ENCODE data around the gene FAM227B. TPM values are rescaled to one million over a fixed set of nuclear protein-coding genes. Genes with fewer than 3 reads are reported as not detected.

The FAM227B gene
- total and polyA plus RNA-seq, 2 of the 13 experiments (the other 11 are each of a cell fraction or from before 2014, with no cell fraction given): 1.9 to 2.6 TPM

DNA sequence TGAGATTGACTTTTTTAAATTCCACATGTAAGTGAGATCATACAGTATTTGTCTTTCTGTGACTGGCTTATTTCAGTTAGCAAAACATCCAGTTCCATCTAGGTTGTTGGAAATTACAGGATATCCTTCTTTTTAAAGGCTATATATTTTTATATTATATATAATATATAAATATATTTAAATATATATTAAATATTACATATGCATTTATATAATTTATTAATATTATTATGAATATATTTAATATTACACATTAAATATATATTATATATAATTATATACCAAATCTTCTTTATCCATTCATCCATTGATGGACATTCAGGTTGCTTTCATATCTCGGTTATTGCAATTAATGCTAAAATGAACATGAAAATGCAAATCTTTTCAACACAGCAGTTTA lies 49.9 kb downstream of the FAM227B start:
- H3K4me2 ChIP-seq (ENCODE audit: low read depth, low read length): no peak overlapping the region
- TF ChIP-seq ZNF331 (CRISPR knock-in tag; IDR thresholded peaks at IDR 0.05): no peak
- no peak for TF ChIP-seq KDM5B (CRISPR knock-in tag; IDR thresholded peaks at IDR 0.05; ENCODE audit: borderline replicate concordance)
- no peak for TF ChIP-seq CHD2 (IDR thresholded peaks at IDR 0.05; ENCODE audit: low read depth, low read length)
- TF ChIP-seq, protein P1, sequence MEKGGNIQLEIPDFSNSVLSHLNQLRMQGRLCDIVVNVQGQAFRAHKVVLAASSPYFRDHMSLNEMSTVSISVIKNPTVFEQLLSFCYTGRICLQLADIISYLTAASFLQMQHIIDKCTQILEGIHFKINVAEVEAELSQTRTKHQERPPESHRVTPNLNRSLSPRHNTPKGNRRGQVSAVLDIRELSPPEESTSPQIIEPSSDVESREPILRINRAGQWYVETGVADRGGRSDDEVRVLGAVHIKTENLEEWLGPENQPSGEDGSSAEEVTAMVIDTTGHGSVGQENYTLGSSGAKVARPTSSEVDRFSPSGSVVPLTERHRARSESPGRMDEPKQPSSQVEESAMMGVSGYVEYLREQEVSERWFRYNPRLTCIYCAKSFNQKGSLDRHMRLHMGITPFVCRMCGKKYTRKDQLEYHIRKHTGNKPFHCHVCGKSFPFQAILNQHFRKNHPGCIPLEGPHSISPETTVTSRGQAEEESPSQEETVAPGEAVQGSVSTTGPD (CRISPR knock-in tag; IDR thresholded peaks at IDR 0.05): no peak
- TF ChIP-seq KDM3A (CRISPR knock-in tag; IDR thresholded peaks at IDR 0.05; ENCODE audit: low read depth): no peak
- TF ChIP-seq ZNF317 (CRISPR knock-in tag; IDR thresholded peaks at IDR 0.05): no peak
- no peak for TF ChIP-seq ELF3 (CRISPR knock-in tag; IDR thresholded peaks at IDR 0.05)
- H3K36me3 ChIP-seq (replicated peaks in 1 of 2; ENCODE audit: control insufficient read depth in 1 of 2, insufficient read depth in 2 of 2, low read length in 2 of 2): no peaks in the 10 kb centered on the region
- no peaks in the 10 kb centered on the region for H3K27me3 ChIP-seq (ENCODE audit: control insufficient read depth in 1 of 2, insufficient read depth in 2 of 2, low read length in 2 of 2)
- ATAC-seq (no peak), DNase-seq (ENCODE audit: low spot score) (no peak), FAIRE-seq (no peak)
- no peak overlapping the region for H3K9ac ChIP-seq (ENCODE audit: insufficient read depth, low read depth, low read length)
- H4K20me1 ChIP-seq (ENCODE audit: insufficient read depth, low read length): no peaks in the 10 kb centered on the region
- in situ Hi-C loops (cut with HindIII; ENCODE audit: extremely low pct_ligation_motif_present, low pct_unique_long_range_greater_than_20kb) (no loop called here), intact Hi-C loops (cut with micrococcal nuclease; ENCODE audit: unreplicated experiment) (no loop called here)
- H3K79me2 ChIP-seq (ENCODE audit: insufficient read depth, low read length): no peaks in the 10 kb centered on the region
- CTCF ChIA-PET (ENCODE audit: low intra/inter-chr PET ratio, low total read pairs): no interaction called here
- WGBS (ENCODE audit: low lambda C conversion rate): 4% methylated on average over 1 of the region's 1 CpG
- no peak overlapping the region for H2AFZ ChIP-seq (ENCODE audit: low read length)
- no peaks in the 10 kb centered on the region for H3K4me1 ChIP-seq (ENCODE audit: insufficient read depth, low read length)
- no peak overlapping the region for H3K27ac ChIP-seq (ENCODE audit: extremely low read length, insufficient read depth, low read length)
- H3K9me3 ChIP-seq (ENCODE audit: low read length): no peaks in the 10 kb centered on the region
- POLR2A ChIA-PET: no interaction called here
- BruUV-seq (replicated peaks): no TSS peak
- H3K4me3 ChIP-seq (replicated peaks in 1 of 3; ENCODE audit: insufficient read depth in 1 of 3, low read depth in 2 of 3, low read length in 3 of 3): no peak overlapping the region

DNA sequence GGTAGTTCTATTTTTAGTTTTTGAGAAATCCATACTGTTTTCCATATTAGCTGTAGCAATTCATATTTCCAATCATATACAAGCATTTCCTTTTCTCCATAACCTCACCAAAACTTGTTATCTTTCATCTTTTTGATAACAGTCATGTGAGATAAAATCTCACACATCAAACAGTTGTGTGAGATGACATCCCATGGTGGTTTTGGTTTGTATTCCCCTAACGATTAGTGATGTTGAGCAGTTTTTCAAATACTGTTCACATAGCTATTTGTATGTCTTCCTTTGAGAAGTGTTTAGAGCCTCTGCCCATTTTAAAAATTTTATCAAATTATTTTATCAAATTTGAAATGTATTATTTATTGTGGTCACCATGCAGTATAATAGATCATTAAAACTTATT lies 50.4 kb downstream of the FAM227B start:
- Histone ChIP-seq H3K9ac (ENCODE audit: insufficient read depth, low read depth, low read length) (no peak overlapping the region), H2AFZ (ENCODE audit: low read length) (no peak overlapping the region), H3K79me2 (ENCODE audit: insufficient read depth, low read length) (no peaks in the 10 kb centered on the region), H3K4me2 (ENCODE audit: low read depth, low read length) (no peak overlapping the region), H3K9me3 (ENCODE audit: low read length) (no peaks in the 10 kb centered on the region), H3K4me1 (ENCODE audit: insufficient read depth, low read length) (no peaks in the 10 kb centered on the region), H3K27me3 (ENCODE audit: control insufficient read depth in 1 of 2, insufficient read depth in 2 of 2, low read length in 2 of 2) (no peaks in the 10 kb centered on the region), H3K4me3 (replicated peaks in 1 of 3; ENCODE audit: insufficient read depth in 1 of 3, low read depth in 2 of 3, low read length in 3 of 3) (no peak overlapping the region), H4K20me1 (ENCODE audit: insufficient read depth, low read length) (no peaks in the 10 kb centered on the region), H3K27ac (ENCODE audit: extremely low read length, insufficient read depth, low read length) (no peak overlapping the region), H3K36me3 (replicated peaks in 1 of 2; ENCODE audit: control insufficient read depth in 1 of 2, insufficient read depth in 2 of 2, low read length in 2 of 2) (no peaks in the 10 kb centered on the region)
- in situ Hi-C loops (cut with HindIII; ENCODE audit: extremely low pct_ligation_motif_present, low pct_unique_long_range_greater_than_20kb) (no loop called here), intact Hi-C loops (cut with micrococcal nuclease; ENCODE audit: unreplicated experiment) (no loop called here)
- ChIA-PET POLR2A (no interaction called here), CTCF (ENCODE audit: low intra/inter-chr PET ratio, low total read pairs) (no interaction called here)
- ATAC-seq: no peak
- BruUV-seq (replicated peaks): no TSS peak
- WGBS (ENCODE audit: low lambda C conversion rate): 34% methylated on average over 1 of the region's 1 CpG
- TF ChIP-seq, protein P2, sequence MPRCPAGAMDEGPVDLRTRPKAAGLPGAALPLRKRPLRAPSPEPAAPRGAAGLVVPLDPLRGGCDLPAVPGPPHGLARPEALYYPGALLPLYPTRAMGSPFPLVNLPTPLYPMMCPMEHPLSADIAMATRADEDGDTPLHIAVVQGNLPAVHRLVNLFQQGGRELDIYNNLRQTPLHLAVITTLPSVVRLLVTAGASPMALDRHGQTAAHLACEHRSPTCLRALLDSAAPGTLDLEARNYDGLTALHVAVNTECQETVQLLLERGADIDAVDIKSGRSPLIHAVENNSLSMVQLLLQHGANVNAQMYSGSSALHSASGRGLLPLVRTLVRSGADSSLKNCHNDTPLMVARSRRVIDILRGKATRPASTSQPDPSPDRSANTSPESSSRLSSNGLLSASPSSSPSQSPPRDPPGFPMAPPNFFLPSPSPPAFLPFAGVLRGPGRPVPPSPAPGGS (CRISPR knock-in tag; IDR thresholded peaks at IDR 0.05): no peak
- TF ChIP-seq FOXK1 (CRISPR knock-in tag; IDR thresholded peaks at IDR 0.05; ENCODE audit: borderline replicate concordance, low read depth) (no peak), ATF1 (CRISPR knock-in tag; IDR thresholded peaks at IDR 0.05) (no peak), ZFP90 (CRISPR knock-in tag; IDR thresholded peaks at IDR 0.05; ENCODE audit: borderline replicate concordance) (no peak), GLI4 (CRISPR knock-in tag; IDR thresholded peaks at IDR 0.05; ENCODE audit: borderline replicate concordance) (no peak)
- TF ChIP-seq, protein P3, sequence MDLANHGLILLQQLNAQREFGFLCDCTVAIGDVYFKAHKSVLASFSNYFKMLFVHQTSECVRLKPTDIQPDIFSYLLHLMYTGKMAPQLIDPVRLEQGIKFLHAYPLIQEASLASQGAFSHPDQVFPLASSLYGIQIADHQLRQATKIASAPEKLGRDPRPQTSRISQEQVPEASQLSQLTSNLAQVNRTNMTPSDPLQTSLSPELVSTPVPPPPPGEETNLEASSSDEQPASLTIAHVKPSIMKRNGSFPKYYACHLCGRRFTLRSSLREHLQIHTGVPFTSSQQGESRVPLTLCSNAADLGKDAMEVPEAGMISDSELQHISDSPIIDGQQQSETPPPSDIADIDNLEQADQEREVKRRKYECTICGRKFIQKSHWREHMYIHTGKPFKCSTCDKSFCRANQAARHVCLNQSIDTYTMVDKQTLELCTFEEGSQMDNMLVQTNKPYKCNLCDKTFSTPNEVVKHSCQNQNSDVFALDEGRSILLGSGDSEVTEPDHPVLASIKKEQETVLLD (CRISPR knock-in tag; IDR thresholded peaks at IDR 0.05; ENCODE audit: low read depth): no peak
- TF ChIP-seq, protein P4, sequence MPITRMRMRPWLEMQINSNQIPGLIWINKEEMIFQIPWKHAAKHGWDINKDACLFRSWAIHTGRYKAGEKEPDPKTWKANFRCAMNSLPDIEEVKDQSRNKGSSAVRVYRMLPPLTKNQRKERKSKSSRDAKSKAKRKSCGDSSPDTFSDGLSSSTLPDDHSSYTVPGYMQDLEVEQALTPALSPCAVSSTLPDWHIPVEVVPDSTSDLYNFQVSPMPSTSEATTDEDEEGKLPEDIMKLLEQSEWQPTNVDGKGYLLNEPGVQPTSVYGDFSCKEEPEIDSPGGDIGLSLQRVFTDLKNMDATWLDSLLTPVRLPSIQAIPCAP (CRISPR knock-in tag; IDR thresholded peaks at IDR 0.05; ENCODE audit: low read depth): no peak
- no peak for DNase-seq (ENCODE audit: low spot score)
- FAIRE-seq: no peak

Measured in HepG2 (cell line).